Measurements from ENCODE around the gene NUDT16L1. TPM values are rescaled to one million over a fixed set of nuclear protein-coding genes. Genes with fewer than 3 reads are reported as not detected.

The NUDT16L1 gene
- total and polyA plus RNA-seq, 4 donors = 30.6 to 61.8 (median 50.3) TPM

GRCh38 chr16:4675864-4676786 is 17.2 kb upstream of the NUDT16L1 start:
- H3K36me3 ChIP-seq (ENCODE audit: control insufficient read depth, insufficient read depth, low read length) = peaks cover 93% of the 10 kb centered on the region
- no peak for DNase-seq (ENCODE audit: low read depth in 4 of 6, low spot score in 6 of 6)
- no peak overlapping the region for H3K4me3 ChIP-seq (ENCODE audit: low read depth, low read length)
- H3K9me3 ChIP-seq (ENCODE audit: control insufficient read depth, insufficient read depth, low read length) = no peaks in the 10 kb centered on the region
- no peak overlapping the region for H3K27ac ChIP-seq (ENCODE audit: low read depth, low read length)
- 83% methylated on average over 23 of the region's 23 CpGs for WGBS (ENCODE audit: insufficient coverage)
- peaks cover 14% of the 10 kb centered on the region for H3K4me1 ChIP-seq (ENCODE audit: control insufficient read depth, insufficient read depth, low read length)
- no peaks in the 10 kb centered on the region for H3K27me3 ChIP-seq (ENCODE audit: control insufficient read depth, insufficient read depth, low read length)

GRCh38 chr16:4676831-4677230 is 16.5 kb upstream of the NUDT16L1 start:
- H3K4me1 ChIP-seq (ENCODE audit: control insufficient read depth, insufficient read depth, low read length) = peaks cover 14% of the 10 kb centered on the region
- peaks cover 93% of the 10 kb centered on the region for H3K36me3 ChIP-seq (ENCODE audit: control insufficient read depth, insufficient read depth, low read length)
- DNase-seq (ENCODE audit: low read depth in 4 of 6, low spot score in 6 of 6) = no peak
- no peaks in the 10 kb centered on the region for H3K9me3 ChIP-seq (ENCODE audit: control insufficient read depth, insufficient read depth, low read length)
- H3K27ac ChIP-seq (ENCODE audit: low read depth, low read length) = no peak overlapping the region
- 72% methylated on average over 8 of the region's 11 CpGs for WGBS (ENCODE audit: insufficient coverage)
- no peak overlapping the region for H3K4me3 ChIP-seq (ENCODE audit: low read depth, low read length)
- no peaks in the 10 kb centered on the region for H3K27me3 ChIP-seq (ENCODE audit: control insufficient read depth, insufficient read depth, low read length)

- DNase-seq (ENCODE audit: low read depth in 4 of 6, low spot score in 6 of 6) = no peak
- Histone ChIP-seq H3K27ac (ENCODE audit: low read depth, low read length) (no peak overlapping the region), H3K4me1 (ENCODE audit: control insufficient read depth, insufficient read depth, low read length) (peaks cover 14% of the 10 kb centered on the region), H3K27me3 (ENCODE audit: control insufficient read depth, insufficient read depth, low read length) (no peaks in the 10 kb centered on the region), H3K4me3 (ENCODE audit: low read depth, low read length) (no peak overlapping the region), H3K36me3 (ENCODE audit: control insufficient read depth, insufficient read depth, low read length) (peaks cover 95% of the 10 kb centered on the region), H3K9me3 (ENCODE audit: control insufficient read depth, insufficient read depth, low read length) (no peaks in the 10 kb centered on the region)
- WGBS (ENCODE audit: insufficient coverage) = 86% methylated on average over 17 of the region's 17 CpGs
Measured at GRCh38 chr16:4677390-4677789, 16.0 kb upstream of the NUDT16L1 start.

DNA sequence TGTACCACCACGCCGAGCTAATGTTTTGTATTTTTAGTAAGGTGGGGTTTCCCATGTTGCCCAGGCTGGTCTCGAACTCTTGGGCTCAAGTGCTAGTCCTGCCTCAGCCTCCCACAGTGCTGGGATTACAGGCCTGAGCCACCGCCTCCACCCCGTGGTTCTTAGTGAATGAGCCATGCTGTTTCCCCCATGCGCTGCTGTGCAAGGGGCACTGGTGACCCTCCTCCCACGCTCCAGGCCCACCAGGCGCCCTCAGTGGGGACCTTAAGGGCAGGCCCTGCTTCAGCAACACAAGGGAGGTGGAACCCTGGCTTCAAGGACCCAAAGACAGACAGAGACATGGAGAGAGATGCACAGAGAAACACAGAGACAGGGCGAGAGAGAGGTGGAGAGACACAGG is 15.4 kb upstream of the NUDT16L1 start:
- H3K27ac ChIP-seq (ENCODE audit: low read depth, low read length) = no peak overlapping the region
- no peaks in the 10 kb centered on the region for H3K27me3 ChIP-seq (ENCODE audit: control insufficient read depth, insufficient read depth, low read length)
- H3K36me3 ChIP-seq (ENCODE audit: control insufficient read depth, insufficient read depth, low read length) = peaks cover 96% of the 10 kb centered on the region
- no peak for DNase-seq (ENCODE audit: low read depth in 4 of 6, low spot score in 6 of 6)
- no peak overlapping the region for H3K4me3 ChIP-seq (ENCODE audit: low read depth, low read length)
- no peaks in the 10 kb centered on the region for H3K9me3 ChIP-seq (ENCODE audit: control insufficient read depth, insufficient read depth, low read length)
- WGBS (ENCODE audit: insufficient coverage) = 100% methylated on average over 6 of the region's 9 CpGs
- peaks cover 20% of the 10 kb centered on the region for H3K4me1 ChIP-seq (ENCODE audit: control insufficient read depth, insufficient read depth, low read length)

GRCh38 chr16:4678596-4678995 is 14.8 kb upstream of the NUDT16L1 start:
- Histone ChIP-seq H3K36me3 (ENCODE audit: control insufficient read depth, insufficient read depth, low read length) (peaks cover 96% of the 10 kb centered on the region), H3K9me3 (ENCODE audit: control insufficient read depth, insufficient read depth, low read length) (no peaks in the 10 kb centered on the region), H3K27ac (ENCODE audit: low read depth, low read length) (no peak overlapping the region), H3K4me3 (ENCODE audit: low read depth, low read length) (no peak overlapping the region), H3K27me3 (ENCODE audit: control insufficient read depth, insufficient read depth, low read length) (no peaks in the 10 kb centered on the region), H3K4me1 (ENCODE audit: control insufficient read depth, insufficient read depth, low read length) (peaks cover 15% of the 10 kb centered on the region)
- no peak for DNase-seq (ENCODE audit: low read depth in 4 of 6, low spot score in 6 of 6)
- 96% methylated on average over 5 of the region's 6 CpGs for whole genome bisulfite sequencing (ENCODE audit: insufficient coverage)

DNA sequence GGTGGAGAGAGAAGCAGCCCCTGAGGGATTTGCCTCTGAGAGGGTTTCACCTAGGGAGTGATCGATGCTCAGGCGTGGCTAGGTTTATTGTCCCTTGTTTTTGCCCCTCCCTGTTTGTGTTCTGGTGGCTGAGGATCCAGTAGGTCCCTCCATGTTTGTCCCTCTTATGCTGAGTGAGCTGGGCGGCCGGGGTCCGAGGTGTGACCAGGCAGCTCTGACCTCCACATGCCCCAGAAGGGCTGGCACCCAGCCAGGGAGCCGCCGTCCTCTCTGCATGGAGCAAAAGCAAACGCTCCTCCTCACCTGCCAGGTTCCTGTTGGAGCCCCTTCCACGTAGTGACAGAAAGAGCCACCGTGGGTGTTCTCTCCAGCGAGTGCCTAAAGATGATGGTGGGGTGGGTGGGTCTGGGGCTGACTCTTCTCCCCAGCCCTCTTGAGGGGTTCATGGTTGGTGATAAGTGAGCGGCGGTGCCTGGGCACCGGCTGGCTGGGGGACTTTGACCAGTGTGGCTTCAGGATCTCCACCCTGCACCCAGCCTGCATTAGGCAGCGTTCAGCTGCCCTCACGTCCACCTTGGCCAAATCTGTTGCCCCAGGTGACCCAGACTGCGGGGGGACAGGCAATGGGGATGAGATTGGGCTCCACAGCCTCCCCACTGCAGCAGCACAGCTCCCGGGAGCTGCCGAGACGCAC is 14.1 kb upstream of the NUDT16L1 start:
- H3K4me3 ChIP-seq (ENCODE audit: low read depth, low read length) = no peak overlapping the region
- no peak overlapping the region for H3K27ac ChIP-seq (ENCODE audit: low read depth, low read length)
- WGBS (ENCODE audit: insufficient coverage) = 88% methylated on average over 14 of the region's 20 CpGs
- no peak for DNase-seq (ENCODE audit: low read depth in 4 of 6, low spot score in 6 of 6)
- peaks cover 12% of the 10 kb centered on the region for H3K4me1 ChIP-seq (ENCODE audit: control insufficient read depth, insufficient read depth, low read length)
- H3K27me3 ChIP-seq (ENCODE audit: control insufficient read depth, insufficient read depth, low read length) = no peaks in the 10 kb centered on the region
- H3K9me3 ChIP-seq (ENCODE audit: control insufficient read depth, insufficient read depth, low read length) = no peaks in the 10 kb centered on the region
- peaks cover 97% of the 10 kb centered on the region for H3K36me3 ChIP-seq (ENCODE audit: control insufficient read depth, insufficient read depth, low read length)

GRCh38 chr16:4679850-4680636 is 13.3 kb upstream of the NUDT16L1 start:
- Histone ChIP-seq H3K27ac (ENCODE audit: low read depth, low read length) (no peak overlapping the region), H3K36me3 (ENCODE audit: control insufficient read depth, insufficient read depth, low read length) (peaks cover 99% of the 10 kb centered on the region), H3K27me3 (ENCODE audit: control insufficient read depth, insufficient read depth, low read length) (no peaks in the 10 kb centered on the region), H3K9me3 (ENCODE audit: control insufficient read depth, insufficient read depth, low read length) (no peaks in the 10 kb centered on the region), H3K4me1 (ENCODE audit: control insufficient read depth, insufficient read depth, low read length) (peaks cover 12% of the 10 kb centered on the region), H3K4me3 (ENCODE audit: low read depth, low read length) (no peak overlapping the region)
- 80% methylated on average over 44 of the region's 47 CpGs for WGBS (ENCODE audit: insufficient coverage)
- no peak for DNase-seq (ENCODE audit: low read depth in 4 of 6, low spot score in 6 of 6)

- H3K27ac ChIP-seq (ENCODE audit: low read depth, low read length) = no peak overlapping the region
- no peak for DNase-seq (ENCODE audit: low read depth in 4 of 6, low spot score in 6 of 6)
- H3K4me3 ChIP-seq (ENCODE audit: low read depth, low read length) = no peak overlapping the region
- H3K4me1 ChIP-seq (ENCODE audit: control insufficient read depth, insufficient read depth, low read length) = peaks cover 12% of the 10 kb centered on the region
- no peaks in the 10 kb centered on the region for H3K27me3 ChIP-seq (ENCODE audit: control insufficient read depth, insufficient read depth, low read length)
- 88% methylated on average over 24 of the region's 26 CpGs for WGBS (ENCODE audit: insufficient coverage)
- no peaks in the 10 kb centered on the region for H3K9me3 ChIP-seq (ENCODE audit: control insufficient read depth, insufficient read depth, low read length)
- peaks cover 100% of the 10 kb centered on the region for H3K36me3 ChIP-seq (ENCODE audit: control insufficient read depth, insufficient read depth, low read length)
Measured at GRCh38 chr16:4680673-4681470, 12.5 kb upstream of the NUDT16L1 start.
